ENCODE results near the gene SLC6A16. TPM values are rescaled to one million over a fixed set of nuclear protein-coding genes. Genes with fewer than 3 reads are reported as not detected.
A peak's percentile ranks its signal among the peaks of the same experiment; 100 is the strongest.

SLC6A16 gene
- total RNA-seq, 1 donor from 2014 or later, result 5.0 TPM

- peaks cover 37% of the 10 kb centered on the region for H3K36me3 Mint-ChIP-seq
- Histone ChIP-seq H3K9me3 (ENCODE audit: low read depth) (no peaks in the 10 kb centered on the region), H3K36me3 (peaks cover 6% of the 10 kb centered on the region), H3K79me2 (ENCODE audit: low read depth) (no peaks in the 10 kb centered on the region), H3F3A (ENCODE audit: low read depth) (peaks cover 51% of the 10 kb centered on the region), H3K4me1 (no peaks in the 10 kb centered on the region), H3K27ac (peak overlapping the region; percentile 18), H3K27me3 (no peaks in the 10 kb centered on the region), H3K9ac (no peak overlapping the region), H2AFZ (replicated peaks) (no peak overlapping the region), H3K4me3 (peak overlapping the region; percentile 39), H3K4me2 (peak overlapping the region; percentile 73), H4K20me1 (ENCODE audit: low read depth) (peaks cover 61% of the 10 kb centered on the region)
- no peak for TF ChIP-seq EZH2phosphoT487 (IDR thresholded peaks at IDR 0.05)
- no peak for TF ChIP-seq EZH2 (IDR thresholded peaks at IDR 0.05)
- TF ChIP-seq CTCF (IDR thresholded peaks at IDR 0.05), result peak; percentile 20
- peaks cover 31% of the 10 kb centered on the region for H3K4me1 Mint-ChIP-seq
- peak overlapping the region; percentile 86 for H3K27ac Mint-ChIP-seq
- H3K4me3 Mint-ChIP-seq, result peak overlapping the region; percentile 76
- H3K9me3 Mint-ChIP-seq, result no peaks in the 10 kb centered on the region
- peaks cover 11% of the 10 kb centered on the region for H3K27me3 Mint-ChIP-seq (ENCODE audit: insufficient read depth, low read depth)
- peak; percentile 98 for DNase-seq (ENCODE audit: low spot score)
Observed at GRCh38 chr19:49338691-49339300, 13.8 kb upstream of the SLC6A16 start.

GRCh38 chr19:49338023-49338677 lies 13.2 kb upstream of the SLC6A16 start:
- Histone ChIP-seq H4K20me1 (ENCODE audit: low read depth) (peaks cover 59% of the 10 kb centered on the region), H2AFZ (replicated peaks) (no peak overlapping the region), H3K27ac (no peak overlapping the region), H3K4me2 (peak overlapping the region; percentile 73), H3F3A (ENCODE audit: low read depth) (peaks cover 48% of the 10 kb centered on the region), H3K4me3 (peak overlapping the region; percentile 39), H3K4me1 (no peaks in the 10 kb centered on the region), H3K79me2 (ENCODE audit: low read depth) (no peaks in the 10 kb centered on the region), H3K36me3 (peaks cover 6% of the 10 kb centered on the region), H3K9ac (no peak overlapping the region), H3K9me3 (ENCODE audit: low read depth) (no peaks in the 10 kb centered on the region), H3K27me3 (no peaks in the 10 kb centered on the region)
- TF ChIP-seq EZH2phosphoT487 (IDR thresholded peaks at IDR 0.05) (no peak), CTCF (IDR thresholded peaks at IDR 0.05) (no peak), EZH2 (IDR thresholded peaks at IDR 0.05) (no peak)
- Mint-ChIP-seq H3K36me3 (peaks cover 34% of the 10 kb centered on the region), H3K4me3 (peak overlapping the region; percentile 76), H3K4me1 (peaks cover 36% of the 10 kb centered on the region), H3K27ac (peak overlapping the region; percentile 86), H3K9me3 (no peaks in the 10 kb centered on the region), H3K27me3 (ENCODE audit: insufficient read depth, low read depth) (peaks cover 15% of the 10 kb centered on the region)
- peak; percentile 64 for DNase-seq (ENCODE audit: low spot score)

- Mint-ChIP-seq H3K9me3 (no peaks in the 10 kb centered on the region), H3K27me3 (ENCODE audit: insufficient read depth, low read depth) (peaks cover 20% of the 10 kb centered on the region), H3K36me3 (peaks cover 26% of the 10 kb centered on the region), H3K4me3 (no peak overlapping the region), H3K4me1 (peaks cover 31% of the 10 kb centered on the region), H3K27ac (no peak overlapping the region)
- Histone ChIP-seq H3K79me2 (ENCODE audit: low read depth) (no peaks in the 10 kb centered on the region), H2AFZ (replicated peaks) (no peak overlapping the region), H3K36me3 (peaks cover 6% of the 10 kb centered on the region), H3K4me3 (peak overlapping the region; percentile 39), H3K9ac (no peak overlapping the region), H3K4me2 (peak overlapping the region; percentile 73), H4K20me1 (ENCODE audit: low read depth) (peaks cover 52% of the 10 kb centered on the region), H3K27me3 (no peaks in the 10 kb centered on the region), H3F3A (ENCODE audit: low read depth) (peaks cover 41% of the 10 kb centered on the region), H3K9me3 (ENCODE audit: low read depth) (no peaks in the 10 kb centered on the region), H3K4me1 (no peaks in the 10 kb centered on the region), H3K27ac (no peak overlapping the region)
- DNase-seq (ENCODE audit: low spot score), result no peak
- TF ChIP-seq EZH2 (IDR thresholded peaks at IDR 0.05) (no peak), EZH2phosphoT487 (IDR thresholded peaks at IDR 0.05) (no peak), CTCF (IDR thresholded peaks at IDR 0.05) (no peak)
Observed at GRCh38 chr19:49337267-49338022, 12.5 kb upstream of the SLC6A16 start.

Data from neural progenitor cell (in vitro differentiated cells).